ENCODE data around the gene FOXP3. TPM values are rescaled to one million over a fixed set of nuclear protein-coding genes. Genes with fewer than 3 reads are reported as not detected.
A peak's percentile ranks its signal among the peaks of the same experiment; 100 is the strongest.

FOXP3 gene
- total and polyA plus RNA-seq, 2 experiments from 2014 or later: 0.11 to 0.28 TPM

DNA sequence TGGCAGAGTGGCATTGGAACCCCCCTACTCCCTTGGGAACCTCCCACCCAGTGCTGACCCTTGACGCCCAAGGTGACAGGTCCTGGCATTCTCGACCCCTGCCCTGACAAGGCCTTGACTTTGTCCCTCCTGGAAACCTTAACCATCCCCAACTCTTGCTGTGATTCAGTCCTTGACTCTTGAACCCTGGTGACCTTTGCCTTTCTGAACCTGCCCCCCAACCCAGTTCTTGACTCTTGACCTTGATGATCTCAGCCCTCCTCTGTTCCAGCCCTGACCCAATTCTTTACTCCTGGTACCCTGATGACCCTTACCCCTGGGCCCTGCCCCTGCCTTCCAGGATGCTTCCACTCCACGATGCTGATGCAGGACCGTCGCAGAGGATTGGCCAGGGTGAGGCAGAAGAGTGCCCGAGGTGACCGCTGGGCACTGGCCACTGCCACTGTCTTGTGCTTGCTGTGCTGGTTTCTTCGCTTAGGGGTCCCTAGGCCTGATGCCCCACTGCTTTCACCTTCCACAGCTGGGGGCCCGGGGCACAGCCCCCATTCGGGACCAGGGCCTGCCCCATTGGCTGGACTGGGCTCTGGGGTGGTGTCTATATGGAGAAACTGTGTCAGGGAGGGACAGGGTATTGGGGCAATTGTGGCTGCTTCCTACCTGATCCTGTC, 33.0 kb downstream of the FOXP3 start:
- 0 out of 2 replicates have a peak overlapping the region, but pooled peaks have one; percentile 81 for H3K4me2 ChIP-seq
- ATAC-seq: no peak
- peak overlapping the region; percentile 79 for H3K4me3 Mint-ChIP-seq

DNA sequence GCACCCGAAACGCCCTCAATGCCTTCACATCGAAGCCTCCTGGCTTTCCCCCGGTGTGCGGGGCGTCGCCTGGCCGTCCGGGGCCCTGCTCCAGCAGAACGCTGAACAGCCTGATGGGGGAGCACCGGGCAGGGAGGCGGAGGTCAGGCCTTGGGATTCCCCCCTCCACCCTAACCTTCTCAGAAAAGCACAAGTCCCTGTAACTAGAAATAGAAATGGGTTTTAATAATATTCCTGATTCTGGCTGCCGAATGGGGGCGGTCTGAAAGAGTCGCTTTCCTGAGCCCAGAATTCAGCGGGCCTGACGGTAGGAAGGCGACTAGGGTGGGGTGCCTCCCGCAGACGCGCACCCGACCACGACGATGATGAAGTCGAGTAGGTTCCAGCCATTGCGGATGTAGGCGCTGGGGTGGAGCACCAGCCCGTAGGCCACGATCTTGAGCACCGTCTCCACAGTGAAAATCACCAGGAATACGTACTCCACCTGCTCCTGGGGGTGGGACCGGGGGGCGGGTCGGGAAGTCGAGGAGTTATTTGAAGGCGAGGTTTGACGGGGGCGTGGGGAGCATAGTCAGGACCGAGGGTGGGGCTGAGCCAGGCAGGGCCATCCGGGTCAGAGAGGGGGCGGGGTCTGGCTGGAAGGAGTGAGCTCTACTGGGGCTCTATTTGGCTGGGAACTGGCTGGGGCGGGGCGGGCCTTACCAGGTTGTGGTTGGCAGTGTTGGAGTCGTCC, 33.8 kb downstream of the FOXP3 start:
- H3K4me1 ChIP-seq (ENCODE audit: insufficient read depth): no peaks in the 10 kb centered on the region
- ATAC-seq (peak; percentile 86), DNase-seq (ENCODE audit: low spot score) (peak; percentile 84)
- H3K4me3 ChIP-seq: peak overlapping the region; percentile 70
- no peak overlapping the region for H3K27ac ChIP-seq (ENCODE audit: low read depth)
- Mint-ChIP-seq H3K4me3 (peak overlapping the region; percentile 79), H3K4me1 (peaks cover 9% of the 10 kb centered on the region; the same call in 2 of the 3 replicates), H3K36me3 (ENCODE audit: low read depth) (no peaks in the 10 kb centered on the region; the same call in 2 of the 3 replicates), H3K27ac (peak overlapping the region; percentile 62; the same call in 1 of the 2 replicates), H3K9me3 (no peaks in the 10 kb centered on the region), H3K27me3 (ENCODE audit: insufficient read depth, low read depth, poor library complexity) (peaks cover 10% of the 10 kb centered on the region)
- H3K4me2 ChIP-seq: peak overlapping the region; percentile 81
- H3K9me2 ChIP-seq (ENCODE audit: insufficient read depth): no peaks in the 10 kb centered on the region
- TF ChIP-seq POLR2AphosphoS5 (IDR thresholded peaks at IDR 0.05; ENCODE audit: low read depth) (peak; percentile 28; the same call in 1 of the 2 replicates), ZNF114 (CRISPR knock-in tag; IDR thresholded peaks at IDR 0.05) (no peak)
- TF ChIP-seq, protein P1, sequence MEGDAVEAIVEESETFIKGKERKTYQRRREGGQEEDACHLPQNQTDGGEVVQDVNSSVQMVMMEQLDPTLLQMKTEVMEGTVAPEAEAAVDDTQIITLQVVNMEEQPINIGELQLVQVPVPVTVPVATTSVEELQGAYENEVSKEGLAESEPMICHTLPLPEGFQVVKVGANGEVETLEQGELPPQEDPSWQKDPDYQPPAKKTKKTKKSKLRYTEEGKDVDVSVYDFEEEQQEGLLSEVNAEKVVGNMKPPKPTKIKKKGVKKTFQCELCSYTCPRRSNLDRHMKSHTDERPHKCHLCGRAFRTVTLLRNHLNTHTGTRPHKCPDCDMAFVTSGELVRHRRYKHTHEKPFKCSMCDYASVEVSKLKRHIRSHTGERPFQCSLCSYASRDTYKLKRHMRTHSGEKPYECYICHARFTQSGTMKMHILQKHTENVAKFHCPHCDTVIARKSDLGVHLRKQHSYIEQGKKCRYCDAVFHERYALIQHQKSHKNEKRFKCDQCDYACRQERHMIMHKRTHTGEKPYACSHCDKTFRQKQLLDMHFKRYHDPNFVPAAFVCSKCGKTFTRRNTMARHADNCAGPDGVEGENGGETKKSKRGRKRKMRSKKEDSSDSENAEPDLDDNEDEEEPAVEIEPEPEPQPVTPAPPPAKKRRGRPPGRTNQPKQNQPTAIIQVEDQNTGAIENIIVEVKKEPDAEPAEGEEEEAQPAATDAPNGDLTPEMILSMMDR (conservative IDR thresholded peaks at IDR 0.05; ENCODE audit: low read depth in 2 of 2): peak; percentile 21 to 22; a peak in 3 of 4 replicates
- no peaks in the 10 kb centered on the region for H4K20me1 ChIP-seq (replicated peaks; ENCODE audit: insufficient read depth)
- H3K36me3 ChIP-seq (ENCODE audit: insufficient read depth): no peaks in the 10 kb centered on the region
- H2AFZ ChIP-seq: 0 out of 2 replicates have a peak overlapping the region, but pooled peaks have one; percentile 14
- H3K27me3 ChIP-seq (ENCODE audit: insufficient read depth): no peaks in the 10 kb centered on the region
- H3F3A ChIP-seq (replicated peaks; ENCODE audit: low read depth): no peaks in the 10 kb centered on the region
- no peaks in the 10 kb centered on the region for H3K79me2 ChIP-seq (replicated peaks; ENCODE audit: insufficient read depth)

More for the DNA sequence above, 33.0 kb downstream of the FOXP3 start:
- Histone ChIP-seq H4K20me1 (replicated peaks; ENCODE audit: insufficient read depth) (no peaks in the 10 kb centered on the region), H3K4me3 (no peak overlapping the region), H3K9me2 (ENCODE audit: insufficient read depth) (no peaks in the 10 kb centered on the region), H3K27me3 (ENCODE audit: insufficient read depth) (no peaks in the 10 kb centered on the region), H3K4me1 (ENCODE audit: insufficient read depth) (no peaks in the 10 kb centered on the region), H3K27ac (ENCODE audit: low read depth) (no peak overlapping the region), H3K36me3 (ENCODE audit: insufficient read depth) (no peaks in the 10 kb centered on the region), H3K79me2 (replicated peaks; ENCODE audit: insufficient read depth) (no peaks in the 10 kb centered on the region), H3F3A (replicated peaks; ENCODE audit: low read depth) (no peaks in the 10 kb centered on the region), H2AFZ (no peak overlapping the region)
- Mint-ChIP-seq H3K4me1 (peaks cover 8% of the 10 kb centered on the region; the same call in 2 of the 3 replicates), H3K27me3 (ENCODE audit: insufficient read depth, low read depth, poor library complexity) (peaks cover 9% of the 10 kb centered on the region), H3K27ac (no peak overlapping the region; the same call in 1 of the 2 replicates), H3K36me3 (ENCODE audit: low read depth) (no peaks in the 10 kb centered on the region; the same call in 2 of the 3 replicates), H3K9me3 (no peaks in the 10 kb centered on the region)
- no peak for DNase-seq (ENCODE audit: low spot score)
- TF ChIP-seq ZNF114 (CRISPR knock-in tag; IDR thresholded peaks at IDR 0.05) (no peak), ZNF331 (CRISPR knock-in tag; IDR thresholded peaks at IDR 0.05; ENCODE audit: low read depth) (no peak), STAT1 (IDR thresholded peaks at IDR 0.05; ENCODE audit: unreplicated experiment) (no peak), NANOG (IDR thresholded peaks at IDR 0.05; ENCODE audit: borderline replicate concordance) (no peak)
- TF ChIP-seq, protein P2, sequence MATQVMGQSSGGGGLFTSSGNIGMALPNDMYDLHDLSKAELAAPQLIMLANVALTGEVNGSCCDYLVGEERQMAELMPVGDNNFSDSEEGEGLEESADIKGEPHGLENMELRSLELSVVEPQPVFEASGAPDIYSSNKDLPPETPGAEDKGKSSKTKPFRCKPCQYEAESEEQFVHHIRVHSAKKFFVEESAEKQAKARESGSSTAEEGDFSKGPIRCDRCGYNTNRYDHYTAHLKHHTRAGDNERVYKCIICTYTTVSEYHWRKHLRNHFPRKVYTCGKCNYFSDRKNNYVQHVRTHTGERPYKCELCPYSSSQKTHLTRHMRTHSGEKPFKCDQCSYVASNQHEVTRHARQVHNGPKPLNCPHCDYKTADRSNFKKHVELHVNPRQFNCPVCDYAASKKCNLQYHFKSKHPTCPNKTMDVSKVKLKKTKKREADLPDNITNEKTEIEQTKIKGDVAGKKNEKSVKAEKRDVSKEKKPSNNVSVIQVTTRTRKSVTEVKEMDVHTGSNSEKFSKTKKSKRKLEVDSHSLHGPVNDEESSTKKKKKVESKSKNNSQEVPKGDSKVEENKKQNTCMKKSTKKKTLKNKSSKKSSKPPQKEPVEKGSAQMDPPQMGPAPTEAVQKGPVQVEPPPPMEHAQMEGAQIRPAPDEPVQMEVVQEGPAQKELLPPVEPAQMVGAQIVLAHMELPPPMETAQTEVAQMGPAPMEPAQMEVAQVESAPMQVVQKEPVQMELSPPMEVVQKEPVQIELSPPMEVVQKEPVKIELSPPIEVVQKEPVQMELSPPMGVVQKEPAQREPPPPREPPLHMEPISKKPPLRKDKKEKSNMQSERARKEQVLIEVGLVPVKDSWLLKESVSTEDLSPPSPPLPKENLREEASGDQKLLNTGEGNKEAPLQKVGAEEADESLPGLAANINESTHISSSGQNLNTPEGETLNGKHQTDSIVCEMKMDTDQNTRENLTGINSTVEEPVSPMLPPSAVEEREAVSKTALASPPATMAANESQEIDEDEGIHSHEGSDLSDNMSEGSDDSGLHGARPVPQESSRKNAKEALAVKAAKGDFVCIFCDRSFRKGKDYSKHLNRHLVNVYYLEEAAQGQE (IDR thresholded peaks at IDR 0.05; ENCODE audit: unreplicated experiment): no peak
